H1 (cell line): ENCODE data around the gene PROZ. TPM values are rescaled to one million over a fixed set of nuclear protein-coding genes. Genes with fewer than 3 reads are reported as not detected.

Experiments used
- CTCF ChIA-PET: fragments of 300-600 bp; sonication (Branson Sonifier 250); formaldehyde crosslinking; loops from one replicate; lab custom pipeline; 2021; ENCODE audit not compliant: partially characterized antibody; lab: Charles Lee
- POLR2A ChIA-PET: fragments of 300-600 bp; sonication (Branson Sonifier 250); formaldehyde crosslinking; loops from one replicate; lab custom pipeline; 2021; ENCODE audit warnings: inconsistent platforms; ENCODE audit not compliant: partially characterized antibody; lab: Charles Lee
- DNase-seq, 2 experiments: peaks; one replicate each; pipeline versions ENCODE4 v3.0.0 to v3.0.0-alpha.2; 2010 to 2022; ENCODE audit warnings: low spot score in 2 of 2, low read depth in 1 of 2, mixed read lengths in 1 of 2
- FAIRE-seq: peaks from 2 replicates; lab custom pipeline; 2011; peaks lifted over from hg19 to GRCh38; lab: Jason Lieb, UNC
- H2AFZ ChIP-seq: 2 replicates; pipeline ENCODE4 v1.8.1; 2012; ENCODE audit warnings: low read length, inconsistent platforms
- H2AK5ac ChIP-seq: 2 replicates; pipeline ENCODE4 v1.6.1; 2013; ENCODE audit warnings: low read depth, low read length
- H2BK120ac ChIP-seq: replicated peaks from 2 replicates; pipeline ENCODE3; 2013; ENCODE audit warnings: low read depth, low read length, inconsistent platforms
- H2BK12ac ChIP-seq: 2 replicates; pipeline ENCODE4 v1.6.1; 2013; ENCODE audit warnings: low read depth, low read length
- H2BK15ac ChIP-seq: 2 replicates; pipeline ENCODE4 v1.6.1; 2013; ENCODE audit warnings: low read length
- H2BK20ac ChIP-seq: 2 replicates; pipeline ENCODE4 v1.6.1; 2013; ENCODE audit warnings: low read length
- H2BK5ac ChIP-seq: 2 replicates; pipeline ENCODE4 v1.6.1; 2013; ENCODE audit warnings: low read depth, low read length
- H3K14ac ChIP-seq: 2 replicates; pipeline ENCODE4 v1.6.1; 2013; ENCODE audit warnings: inconsistent platforms; ENCODE audit not compliant: insufficient read length
- H3K18ac ChIP-seq: 2 replicates; pipeline ENCODE4 v1.6.1; 2013; ENCODE audit warnings: low read length; ENCODE audit errors: extremely low read depth
- H3K23ac ChIP-seq: 2 replicates; pipeline ENCODE4 v1.6.1; 2013; ENCODE audit warnings: inconsistent platforms; ENCODE audit not compliant: insufficient read length
- H3K23me2 ChIP-seq: 2 replicates; pipeline ENCODE4 v1.6.1; 2013; ENCODE audit warnings: low read depth, low read length
- H3K27ac ChIP-seq: 2 replicates; pipeline ENCODE4 v1.6.1; 2011; ENCODE audit warnings: low read depth, low read length, inconsistent platforms
- H3K27me3 ChIP-seq, 4 experiments: replicated peaks in 1 of 4; 1 replicate in 1 of 4; 2 replicates in 3 of 4; pipeline versions ENCODE4 v1.6.1 to v1.8.1; 2011 to 2013; ENCODE audit warnings: low read length in 3 of 4, mild to moderate bottlenecking in 3 of 4, inconsistent platforms in 2 of 4, mixed read lengths in 2 of 4, moderate library complexity in 1 of 4; ENCODE audit not compliant: control insufficient read depth in 3 of 4, insufficient read depth in 3 of 4; ENCODE audit errors: extremely low read depth in 1 of 4
- H3K36me3 ChIP-seq, 4 experiments: 2 replicates each; pipeline versions ENCODE4 v1.6.1 to v1.8.1; 2011 to 2013; ENCODE audit warnings: mild to moderate bottlenecking in 4 of 4, low read length in 3 of 4, moderate library complexity in 2 of 4, control low read depth in 1 of 4, inconsistent platforms in 1 of 4; ENCODE audit not compliant: insufficient read depth in 4 of 4, control insufficient read depth in 2 of 4
- H3K4ac ChIP-seq: replicated peaks from 2 replicates; pipeline ENCODE3; 2013; ENCODE audit warnings: low read length, low read depth, mixed read lengths, inconsistent platforms; ENCODE audit not compliant: insufficient read length
- H3K4me1 ChIP-seq, 4 experiments: replicated peaks in 1 of 4; 1 replicate in 1 of 4; 2 replicates in 3 of 4; pipeline versions ENCODE4 v1.6.1 to v1.8.1; 2011 to 2013; ENCODE audit warnings: low read length in 3 of 4, inconsistent platforms in 2 of 4, mixed read lengths in 1 of 4; ENCODE audit not compliant: insufficient read depth in 4 of 4, control insufficient read depth in 3 of 4
- H3K4me2 ChIP-seq, 2 experiments: 2 replicates each; pipeline versions ENCODE4 v1.6.1 to v1.8.1; 2011 to 2013; ENCODE audit warnings: low read depth in 2 of 2, low read length in 2 of 2, control low read depth in 1 of 2, inconsistent platforms in 1 of 2, mild to moderate bottlenecking in 1 of 2; ENCODE audit not compliant: insufficient read depth in 1 of 2
- H3K4me3 ChIP-seq, 4 experiments: fragments of 200-600, 300-600 bp in 1 of 4; sonication (generic), shearing (Covaris generic), sonication (Bioruptor Twin) in 1 of 4; 2 replicates each; pipeline versions ENCODE4 v1.5.1 to v1.8.1; 2011 to 2016; ENCODE audit warnings: low read length in 4 of 4, low read depth in 3 of 4, control low read depth in 2 of 4, inconsistent platforms in 2 of 4, mild to moderate bottlenecking in 2 of 4, mixed read lengths in 1 of 4, moderate library complexity in 1 of 4; ENCODE audit not compliant: insufficient read depth in 2 of 4; ENCODE audit errors: extremely low read depth in 1 of 4
- H3K56ac ChIP-seq: replicated peaks from 2 replicates; pipeline ENCODE3; 2013; ENCODE audit warnings: low read depth, mild to moderate bottlenecking, mixed read lengths, low read length, inconsistent platforms; ENCODE audit not compliant: insufficient read length
- H3K79me1 ChIP-seq: 2 replicates; pipeline ENCODE4 v1.6.1; 2013; ENCODE audit warnings: low read depth, low read length, control low read depth
- H3K79me2 ChIP-seq, 2 experiments: 2 replicates each; pipeline versions ENCODE4 v1.6.1 to v1.8.1; 2012 to 2013; ENCODE audit warnings: low read length in 2 of 2, mild to moderate bottlenecking in 2 of 2, inconsistent platforms in 1 of 2; ENCODE audit not compliant: insufficient read depth in 2 of 2, control insufficient read depth in 1 of 2
- H3K9ac ChIP-seq, 4 experiments: replicated peaks in 1 of 4; 1 replicate in 1 of 4; 2 replicates in 3 of 4; pipeline versions ENCODE4 v1.6.1 to v1.8.1; 2011 to 2013; ENCODE audit warnings: low read depth in 3 of 4, low read length in 3 of 4, control low read depth in 2 of 4, mild to moderate bottlenecking in 2 of 4, moderate library complexity in 2 of 4, inconsistent platforms in 1 of 4; ENCODE audit errors: extremely low read depth in 1 of 4
- H3K9me3 ChIP-seq, 2 experiments: 2 replicates each; pipeline versions ENCODE4 v1.6.1 to v1.8.1; 2012 to 2013; ENCODE audit warnings: mild to moderate bottlenecking in 2 of 2, moderate library complexity in 2 of 2, control low read depth in 1 of 2, inconsistent platforms in 1 of 2, low read depth in 1 of 2, low read length in 1 of 2, mixed read lengths in 1 of 2; ENCODE audit not compliant: insufficient read depth in 2 of 2
- H4K20me1 ChIP-seq, 2 experiments: replicated peaks in 1 of 2; 2 replicates each; pipeline versions ENCODE3 to v1.8.1; 2011 to 2013; ENCODE audit warnings: inconsistent platforms in 2 of 2, low read length in 2 of 2, mild to moderate bottlenecking in 1 of 2; ENCODE audit not compliant: insufficient read depth in 2 of 2, control insufficient read depth in 1 of 2
- H4K5ac ChIP-seq: 2 replicates; pipeline ENCODE4 v1.6.1; 2013; ENCODE audit warnings: low read length, low read depth, mixed read lengths, inconsistent platforms; ENCODE audit not compliant: insufficient read length
- H4K8ac ChIP-seq: 2 replicates; pipeline ENCODE4 v1.8.0; 2013; ENCODE audit warnings: mild to moderate bottlenecking, moderate library complexity, low read length, inconsistent platforms; ENCODE audit not compliant: insufficient read depth; ENCODE audit errors: extremely low read depth
- H4K91ac ChIP-seq: replicated peaks from 2 replicates; pipeline ENCODE3; 2013; ENCODE audit warnings: low read length, mixed read lengths, inconsistent platforms; ENCODE audit not compliant: insufficient read length
- CBX5 ChIP-seq: fragments of 300-800, 300-1000 bp; sonication (generic); IDR thresholded peaks from 2 replicates; pipeline ENCODE4 v1.7.1; 2016; ENCODE audit warnings: antibody characterized with exemption, low read length, low read depth
- CHD2 ChIP-seq: IDR thresholded peaks from 2 replicates; pipeline ENCODE4 v1.6.1; 2012; ENCODE audit warnings: low read length, improper control_type of control experiment
- EP300 ChIP-seq, 2 experiments: IDR thresholded peaks; 1 replicate in 1 of 2; 2 replicates in 1 of 2; pipeline ENCODE4 v1.6.1; 2011 to 2012; ENCODE audit warnings: low read depth in 2 of 2, low read length in 2 of 2, mild to moderate bottlenecking in 2 of 2, borderline replicate concordance in 1 of 2, inconsistent platforms in 1 of 2, moderate library complexity in 1 of 2
- JUND ChIP-seq: IDR thresholded peaks from 2 replicates; pipeline ENCODE4 v1.6.1; 2011; ENCODE audit warnings: mild to moderate bottlenecking, improper control_type of control experiment, low read length
- RBBP5 ChIP-seq: IDR thresholded peaks from 2 replicates; pipeline ENCODE4 v1.7.1; 2012; ENCODE audit warnings: low read depth, mild to moderate bottlenecking, inconsistent platforms, low read length, moderate library complexity, borderline replicate concordance
- RFX5 ChIP-seq: IDR thresholded peaks from 2 replicates; pipeline ENCODE4 v1.6.1; 2011; ENCODE audit warnings: low read depth, low read length, improper control_type of control experiment, borderline replicate concordance
- SP2 ChIP-seq: IDR thresholded peaks from 2 replicates; pipeline ENCODE4 v1.6.1; 2012; ENCODE audit warnings: mild to moderate bottlenecking, low read length, inconsistent platforms
- ZNF274 ChIP-seq: IDR thresholded peaks from 2 replicates; pipeline ENCODE4 v1.7.0; 2012; ENCODE audit warnings: low read length, borderline replicate concordance; ENCODE audit errors: extremely low read depth
- WGBS, 2 experiments: shearing (Covaris generic) in 1 of 2; methylation state at CpG; one replicate each; pipeline versions ENCODE4 v1.1.6 to v1.1.7; 2013 to 2015; ENCODE audit warnings: low lambda C conversion rate in 2 of 2, mixed read lengths in 2 of 2, inconsistent platforms in 1 of 2, low coverage in 1 of 2, missing lambda C conversion rate in 1 of 2; ENCODE audit not compliant: insufficient replicate concordance in 2 of 2, insufficient coverage in 1 of 2, insufficient read length in 1 of 2; ENCODE audit errors: extremely low coverage in 1 of 2, missing lambda C conversion rate in 1 of 2; 5-methylcytosine and 5-hydroxymethylcytosine counted together
- polyA plus RNA-seq, 7 experiments: library from polyadenylated mRNA; depleted of rRNA in 3 of 7; stranded (reverse) in 5 of 7; unstranded in 2 of 7; fragments of >200 nt in 5 of 7; fragments of 200-250 nt in 2 of 7; gene quantifications; 1 replicate in 5 of 7; 2 replicates in 1 of 7; 4 replicates in 1 of 7; pipeline versions ENCODE4 v1.2.1 to v1.2.3, GENCODE V29; 2011 to 2013; ENCODE audit warnings: missing spikeins in 2 of 7, mixed read lengths in 2 of 7
- total RNA-seq: library from RNA; stranded (reverse); fragmentation: NEBNext Ultra II Directional; extraction: Animal tissue kit (Norgen Biotek cat#: 25700); gene quantifications from 2 replicates; pipeline ENCODE4 v1.2.1, GENCODE V29; 2021
- TF ChIP-seq, protein P1 (sequence below): IDR thresholded peaks from 2 replicates; pipeline ENCODE4 v1.6.1; 2011; ENCODE audit warnings: low read depth, mild to moderate bottlenecking, low read length; ENCODE audit not compliant: insufficient read depth

The PROZ gene
- total and polyA plus RNA-seq, 2 of the 8 experiments (the other 6 are each of a cell fraction or from before 2014, with no cell fraction given): not detected

DNA sequence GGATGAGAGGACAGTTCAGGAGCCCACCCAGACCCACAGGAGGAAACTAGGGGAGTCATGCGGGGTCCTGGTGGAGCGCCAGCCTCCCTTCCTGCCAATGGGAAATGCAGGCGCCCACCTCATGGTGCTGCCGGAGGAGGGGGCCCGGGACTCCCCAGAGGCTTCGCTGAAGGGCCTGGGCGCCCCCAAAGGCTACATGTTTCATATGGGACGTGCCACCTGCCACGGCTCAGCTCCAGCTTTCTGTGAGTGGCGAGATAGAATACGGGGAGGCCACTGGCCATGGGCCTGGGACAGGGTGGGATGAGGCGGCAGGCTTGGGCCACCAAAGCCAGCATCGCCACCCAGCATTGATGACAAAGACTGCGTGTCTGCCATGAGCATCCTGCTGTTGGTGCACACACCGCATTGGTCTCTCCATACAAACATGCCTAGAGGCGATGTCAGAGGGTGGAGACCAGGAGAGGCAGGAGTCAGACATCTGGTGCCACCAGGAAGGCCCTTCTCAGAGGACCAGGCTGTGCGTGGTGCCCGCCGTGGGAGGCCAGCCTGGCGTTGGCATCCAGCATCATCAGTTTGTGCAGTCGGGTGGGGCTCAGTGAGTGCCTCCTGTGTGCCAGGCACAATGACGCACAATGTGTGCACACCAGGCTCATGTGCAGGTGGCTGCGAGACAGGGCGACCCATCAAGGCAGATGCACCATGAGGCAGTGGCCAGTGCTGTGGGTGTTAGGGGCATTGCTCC lies 37.1 kb upstream of the PROZ start:
- H2BK120ac ChIP-seq: no peak overlapping the region
- no peaks in the 10 kb centered on the region for H3K79me2 ChIP-seq
- H2BK12ac ChIP-seq: peak overlapping the region; percentile 27; the same call in 1 of the 2 replicates
- H2BK20ac ChIP-seq: 0 out of 2 replicates have a peak overlapping the region, but pooled peaks have one; percentile 61
- peaks cover 0 to 4% of the 10 kb centered on the region in 2 experiments for H4K20me1 ChIP-seq
- 93% methylated on average over 24 of the region's 24 CpGs; no CpG with 5 or more reads in 1 of the 2 experiments for WGBS, 2 experiments
- CTCF ChIA-PET: interaction anchor here (0.7 to 1.6 kb wide), 2 partner anchors 11 to 214 kb away, joined by 3 to 4 read pairs; no protein-coding TSS in a partner anchor
- no peak overlapping the region for H3K18ac ChIP-seq
- H3K27ac ChIP-seq: no peak overlapping the region
- H3K23ac ChIP-seq: no peak overlapping the region
- no peaks in the 10 kb centered on the region for H3K23me2 ChIP-seq
- H4K91ac ChIP-seq: no peak overlapping the region
- no peak overlapping the region for H2BK5ac ChIP-seq
- no peak overlapping the region for H2AK5ac ChIP-seq
- H3K9ac ChIP-seq: no peak overlapping the region
- H3K4me2 ChIP-seq: no peak overlapping the region
- no peaks in the 10 kb centered on the region; a peak in 1 of 8 replicates for H3K36me3 ChIP-seq
- H2AFZ ChIP-seq: no peak overlapping the region
- H3K4ac ChIP-seq: no peak overlapping the region
- POLR2A ChIA-PET: no interaction called here
- peak overlapping the region; percentile 81; the same call in 1 of the 2 replicates for H2BK15ac ChIP-seq
- H3K79me1 ChIP-seq: no peaks in the 10 kb centered on the region
- DNase-seq: no peak
- no peak overlapping the region for H3K14ac ChIP-seq
- no peaks in the 10 kb centered on the region for H3K9me3 ChIP-seq
- no peak overlapping the region for H3K4me3 ChIP-seq
- H4K5ac ChIP-seq: no peak overlapping the region
- no peaks in the 10 kb centered on the region; a peak in 2 of 7 replicates for H3K27me3 ChIP-seq
- H3K4me1 ChIP-seq: peaks cover 0 to 10% (median 8%) of the 10 kb centered on the region in 4 experiments; a peak in 5 of 7 replicates
- no peak for TF ChIP-seq SP2
- TF ChIP-seq RFX5: no peak
- TF ChIP-seq CHD2: no peak
- no peak for TF ChIP-seq JUND
- TF ChIP-seq ZNF274: no peak
- TF ChIP-seq EP300 (IDR thresholded peaks at IDR 0.05; ENCODE audit: borderline replicate concordance in 1 of 2, low read depth in 2 of 2, low read length in 2 of 2): no peak
- TF ChIP-seq RBBP5: no peak
- TF ChIP-seq, protein P1, sequence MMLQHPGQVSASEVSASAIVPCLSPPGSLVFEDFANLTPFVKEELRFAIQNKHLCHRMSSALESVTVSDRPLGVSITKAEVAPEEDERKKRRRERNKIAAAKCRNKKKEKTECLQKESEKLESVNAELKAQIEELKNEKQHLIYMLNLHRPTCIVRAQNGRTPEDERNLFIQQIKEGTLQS: no peak
- no peak for TF ChIP-seq CBX5
- no peak for FAIRE-seq
- no peak overlapping the region for H3K56ac ChIP-seq
- H4K8ac ChIP-seq: 0 out of 2 replicates have a peak overlapping the region, but pooled peaks have one; percentile 2
